Activated T-helper 1 cell treated with anti-CD3 and anti-CD28 coated beads, Interleukin-12 subunit alpha, Interleukin-12 subunit beta, Interleukin-2, Interleukin-4 antibody, amounts not matched to agents 30 ng/mL and 10 ng/mL and 1 ng/mL, durations not matched to agents 14 hours and 24 hours and 36 hours (primary cell): Measurements from ENCODE around the gene LRRN2. TPM values are rescaled to one million over a fixed set of nuclear protein-coding genes. Genes with fewer than 3 reads are reported as not detected.

Experiments
- DNase-seq: peaks from one replicate; pipeline ENCODE4 v3.0.0; 2021; ENCODE audit warnings: low spot score
- H3K27ac Mint-ChIP-seq: one replicate; pipeline ENCODE4 v1.8.0; 2021; ENCODE audit warnings: mild to moderate bottlenecking, mixed read lengths
- H3K27me3 Mint-ChIP-seq: one replicate; pipeline ENCODE4 v1.8.0; 2022; ENCODE audit warnings: mild to moderate bottlenecking, moderate library complexity, mixed read lengths; ENCODE audit not compliant: insufficient read depth
- H3K36me3 Mint-ChIP-seq: one replicate; pipeline ENCODE4 v1.8.0; 2021; ENCODE audit warnings: low read depth, mixed read lengths
- H3K4me1 Mint-ChIP-seq: one replicate; pipeline ENCODE4 v1.8.0; 2021; ENCODE audit warnings: low read depth, mixed read lengths
- H3K4me3 Mint-ChIP-seq: one replicate; pipeline ENCODE4 v1.8.0; 2021; ENCODE audit warnings: mild to moderate bottlenecking, moderate library complexity, mixed read lengths
- H3K9me3 Mint-ChIP-seq: one replicate; pipeline ENCODE4 v1.8.0; 2021; ENCODE audit warnings: mixed read lengths
- intact Hi-C: fragments of 100-400 bp; cut with micrococcal nuclease; formaldehyde crosslinking; loops from one replicate; pipeline ENCODE4 v1.15.1; 2024
- total RNA-seq: library from RNA; stranded (reverse); gene quantifications from 2 replicates; pipeline ENCODE4 v1.2.3, GENCODE V29; 2022

LRRN2 gene
- total RNA-seq, 1 donor from 2014 or later, result not detected

DNA sequence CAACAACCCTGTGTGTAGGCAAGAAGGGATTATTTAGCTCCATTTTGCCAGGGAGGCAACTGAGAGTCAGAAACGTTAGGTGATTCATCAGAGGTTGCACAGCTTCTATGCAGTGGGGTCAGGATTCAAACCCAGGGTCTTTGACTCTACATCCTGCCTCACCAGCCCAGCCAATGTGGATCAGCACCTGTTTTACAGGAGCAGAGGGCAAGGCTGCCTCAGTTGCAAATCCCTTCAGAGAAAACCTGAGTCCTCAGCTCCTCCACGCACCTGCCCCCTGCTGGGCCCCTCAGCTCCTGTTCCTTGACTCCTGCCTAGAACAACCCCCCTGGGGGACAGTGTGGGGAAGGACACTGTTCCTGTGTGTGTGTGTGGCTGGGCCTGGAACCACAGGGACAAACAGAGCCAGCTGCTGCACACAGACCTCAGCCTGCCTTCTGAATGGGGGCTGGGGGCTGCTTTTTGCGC is 61.6 kb downstream of the LRRN2 start:
- H3K27ac Mint-ChIP-seq, result no peak overlapping the region
- no peaks in the 10 kb centered on the region for H3K4me1 Mint-ChIP-seq
- H3K27me3 Mint-ChIP-seq, result no peaks in the 10 kb centered on the region
- H3K9me3 Mint-ChIP-seq, result no peaks in the 10 kb centered on the region
- no peak for DNase-seq
- intact Hi-C loops, result no loop called here
- H3K36me3 Mint-ChIP-seq, result no peaks in the 10 kb centered on the region
- H3K4me3 Mint-ChIP-seq, result no peak overlapping the region

DNA sequence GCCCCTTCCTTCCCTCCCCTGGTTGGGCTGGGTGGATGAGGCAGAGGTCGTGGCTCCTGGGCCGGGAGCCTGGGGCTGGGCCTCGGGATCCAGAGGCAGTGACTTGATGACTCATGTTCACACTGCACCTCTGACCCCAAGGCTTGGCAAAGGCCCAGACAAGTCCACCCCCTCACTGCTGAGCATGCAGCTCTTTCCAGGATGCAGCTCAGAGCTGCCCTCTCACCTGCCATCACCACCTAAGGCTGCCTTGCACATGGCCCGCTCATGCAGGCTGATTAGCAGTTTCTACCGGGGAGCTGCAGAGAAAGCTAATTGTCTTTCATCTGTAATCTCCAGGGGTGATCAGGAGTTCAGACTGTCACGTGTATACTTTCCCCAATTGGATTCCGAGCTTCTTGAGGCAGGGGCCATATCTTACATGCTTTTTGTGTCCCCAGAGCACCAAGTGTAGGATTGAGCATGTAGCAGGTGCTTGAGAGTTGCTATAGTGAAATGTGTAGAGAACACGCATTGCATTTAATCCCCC is 62.1 kb downstream of the LRRN2 start:
- Mint-ChIP-seq H3K27ac (no peak overlapping the region), H3K9me3 (no peaks in the 10 kb centered on the region), H3K4me3 (no peak overlapping the region), H3K27me3 (no peaks in the 10 kb centered on the region), H3K36me3 (no peaks in the 10 kb centered on the region), H3K4me1 (no peaks in the 10 kb centered on the region)
- no peak for DNase-seq
- intact Hi-C loops, result no loop called here

DNA sequence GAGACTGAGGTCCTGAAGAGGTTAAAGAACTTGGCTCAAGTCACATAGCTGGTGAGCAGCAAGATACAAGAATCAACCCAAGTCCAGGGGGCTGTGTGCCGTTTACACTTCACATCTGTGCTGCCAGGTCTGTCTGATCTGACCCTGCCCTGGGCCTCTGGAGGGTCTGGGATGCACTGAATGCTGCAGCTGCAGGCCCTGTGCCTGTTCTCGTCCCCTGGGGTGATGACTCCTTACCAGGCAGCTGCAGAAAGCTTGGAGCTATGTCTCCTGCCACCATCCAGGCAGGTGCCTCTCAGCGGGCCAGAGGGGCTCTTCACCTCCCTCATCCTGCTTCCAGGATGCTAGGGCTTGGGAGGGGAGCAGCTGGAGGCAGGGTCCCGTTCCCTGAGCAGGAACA is 63.5 kb downstream of the LRRN2 start:
- H3K4me3 Mint-ChIP-seq, result no peak overlapping the region
- DNase-seq, result no peak
- intact Hi-C loops, result no loop called here
- H3K36me3 Mint-ChIP-seq, result no peaks in the 10 kb centered on the region
- H3K4me1 Mint-ChIP-seq, result no peaks in the 10 kb centered on the region
- H3K27me3 Mint-ChIP-seq, result no peaks in the 10 kb centered on the region
- no peaks in the 10 kb centered on the region for H3K9me3 Mint-ChIP-seq
- H3K27ac Mint-ChIP-seq, result no peak overlapping the region

DNA sequence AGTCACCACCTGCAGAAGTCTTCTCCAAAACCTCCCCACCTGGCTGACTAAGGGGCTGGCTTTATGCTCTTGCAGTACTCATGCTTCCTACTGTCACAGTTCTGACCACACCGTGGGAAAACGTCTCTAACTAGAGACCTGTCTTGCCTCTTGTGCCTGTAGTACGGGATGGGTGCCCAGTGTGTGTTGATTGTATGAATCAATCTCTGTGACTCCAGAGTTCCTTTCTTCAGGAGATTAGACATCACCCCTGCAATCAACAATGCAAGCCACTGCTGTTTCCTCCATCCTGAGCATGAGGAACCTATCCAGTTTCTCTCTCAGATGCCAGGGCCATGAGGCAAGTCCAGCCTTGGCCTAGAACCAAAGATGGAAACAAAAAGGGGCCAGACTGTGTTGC is 64.1 kb downstream of the LRRN2 start:
- no peaks in the 10 kb centered on the region for H3K4me1 Mint-ChIP-seq
- intact Hi-C loops, result no loop called here
- no peak for DNase-seq
- H3K27me3 Mint-ChIP-seq, result peaks cover 2% of the 10 kb centered on the region
- no peak overlapping the region for H3K27ac Mint-ChIP-seq
- no peak overlapping the region for H3K4me3 Mint-ChIP-seq
- no peaks in the 10 kb centered on the region for H3K36me3 Mint-ChIP-seq
- H3K9me3 Mint-ChIP-seq, result no peaks in the 10 kb centered on the region

DNA sequence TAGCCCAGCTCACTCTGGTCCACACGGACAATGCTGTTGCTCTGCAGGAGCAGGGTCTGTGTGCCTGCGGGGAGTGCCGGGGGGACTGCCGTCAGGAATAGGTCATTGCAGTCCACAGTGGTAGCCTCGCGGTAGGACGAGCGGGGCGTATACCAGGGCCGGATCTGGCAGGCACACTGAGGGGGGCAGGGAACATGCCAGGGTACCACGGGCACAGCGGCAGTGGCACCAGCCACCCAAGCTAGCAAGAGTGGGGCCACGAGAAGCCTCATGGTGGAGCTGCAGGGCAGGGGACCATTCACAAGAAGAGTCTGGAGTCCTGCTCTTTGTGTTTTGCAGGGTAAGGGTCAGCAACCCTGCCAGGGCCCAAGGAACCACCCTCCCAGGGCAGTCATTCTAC is 65.8 kb downstream of the LRRN2 start:
- H3K27me3 Mint-ChIP-seq, result peaks cover 2% of the 10 kb centered on the region
- DNase-seq, result no peak
- no peaks in the 10 kb centered on the region for H3K9me3 Mint-ChIP-seq
- H3K4me1 Mint-ChIP-seq, result no peaks in the 10 kb centered on the region
- intact Hi-C loops, result no loop called here
- no peak overlapping the region for H3K4me3 Mint-ChIP-seq
- H3K36me3 Mint-ChIP-seq, result no peaks in the 10 kb centered on the region
- no peak overlapping the region for H3K27ac Mint-ChIP-seq

DNA sequence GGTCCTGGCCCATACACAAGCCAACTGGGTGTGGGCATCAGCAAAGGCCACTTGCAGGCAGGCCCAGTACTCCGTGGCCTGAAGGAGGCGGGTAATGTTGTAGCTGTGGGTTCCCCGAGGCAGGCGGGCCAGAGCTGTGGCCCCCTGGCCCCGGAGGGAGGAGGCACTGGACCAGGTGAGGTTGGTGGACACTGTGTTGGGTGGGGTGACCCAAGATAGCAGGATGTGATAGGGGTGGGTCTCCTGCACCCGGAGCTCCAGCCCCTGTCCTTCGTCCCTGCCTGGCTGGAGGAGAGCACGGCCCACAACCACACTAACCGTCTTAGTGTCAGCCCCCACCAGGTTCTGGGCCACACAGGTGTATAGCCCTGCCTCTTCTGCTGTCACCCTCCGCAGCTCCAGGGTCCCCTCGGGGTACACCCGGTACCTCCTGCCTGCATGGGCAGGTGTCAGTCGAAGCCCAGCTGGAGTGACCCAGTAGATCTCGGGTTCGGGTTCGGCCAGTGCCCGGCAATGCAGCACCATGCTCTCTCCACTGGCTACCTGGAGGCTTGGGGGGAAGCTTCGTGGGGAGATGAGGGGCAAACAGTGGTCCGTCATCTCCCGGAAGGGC is 67.3 kb downstream of the LRRN2 start:
- intact Hi-C loops, result no loop called here
- no peaks in the 10 kb centered on the region for H3K4me1 Mint-ChIP-seq
- no peaks in the 10 kb centered on the region for H3K9me3 Mint-ChIP-seq
- H3K27ac Mint-ChIP-seq, result no peak overlapping the region
- no peak overlapping the region for H3K4me3 Mint-ChIP-seq
- DNase-seq, result no peak
- no peaks in the 10 kb centered on the region for H3K36me3 Mint-ChIP-seq
- H3K27me3 Mint-ChIP-seq, result peaks cover 2% of the 10 kb centered on the region

DNA sequence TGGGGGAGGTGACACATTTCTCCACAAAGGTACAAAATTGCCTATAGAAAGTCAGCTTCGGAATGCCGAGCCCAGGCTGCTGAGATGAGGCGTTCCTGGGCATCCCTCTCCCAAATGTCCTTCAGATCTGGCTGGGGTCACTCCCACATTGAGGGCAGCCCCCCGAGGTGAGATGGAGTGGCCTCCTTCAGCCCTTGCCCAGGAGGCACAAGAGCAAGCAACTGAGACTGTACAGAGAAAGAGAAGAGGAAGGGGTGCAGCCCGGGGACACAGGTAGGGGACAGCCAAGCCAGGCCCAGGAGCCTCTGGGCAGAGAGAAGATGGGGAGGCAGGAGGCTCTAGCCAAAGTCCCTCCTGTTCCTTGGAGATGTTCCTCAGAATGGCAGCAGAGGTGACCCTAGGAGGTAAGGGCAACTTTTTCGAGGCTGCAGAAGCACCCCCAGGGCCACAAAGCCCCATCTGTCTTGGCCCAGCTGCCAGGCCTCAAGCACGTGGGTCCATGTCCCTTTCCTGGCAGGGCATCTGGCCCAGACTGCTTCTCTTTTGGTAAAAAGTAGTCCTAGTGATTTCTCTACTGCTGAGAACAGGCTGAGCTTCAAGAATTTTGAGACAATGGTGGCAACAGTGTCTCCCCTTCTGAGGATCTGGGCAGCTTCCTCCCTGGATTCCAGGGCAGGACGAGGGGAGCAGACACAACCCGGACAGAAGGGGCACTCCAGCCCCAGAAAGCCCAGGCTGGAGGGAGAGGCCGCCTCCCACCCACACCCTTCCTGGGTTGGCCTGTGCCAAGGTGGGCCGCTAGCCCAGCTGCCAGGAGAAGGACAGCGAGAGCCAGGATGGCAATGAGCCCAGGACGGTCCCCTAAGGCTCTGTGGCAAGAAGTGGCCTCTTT is 68.0 kb downstream of the LRRN2 start:
- H3K36me3 Mint-ChIP-seq, result no peaks in the 10 kb centered on the region
- H3K4me1 Mint-ChIP-seq, result no peaks in the 10 kb centered on the region
- DNase-seq, result no peak
- intact Hi-C loops, result no loop called here
- peaks cover 2% of the 10 kb centered on the region for H3K27me3 Mint-ChIP-seq
- no peak overlapping the region for H3K27ac Mint-ChIP-seq
- H3K9me3 Mint-ChIP-seq, result no peaks in the 10 kb centered on the region
- no peak overlapping the region for H3K4me3 Mint-ChIP-seq

DNA sequence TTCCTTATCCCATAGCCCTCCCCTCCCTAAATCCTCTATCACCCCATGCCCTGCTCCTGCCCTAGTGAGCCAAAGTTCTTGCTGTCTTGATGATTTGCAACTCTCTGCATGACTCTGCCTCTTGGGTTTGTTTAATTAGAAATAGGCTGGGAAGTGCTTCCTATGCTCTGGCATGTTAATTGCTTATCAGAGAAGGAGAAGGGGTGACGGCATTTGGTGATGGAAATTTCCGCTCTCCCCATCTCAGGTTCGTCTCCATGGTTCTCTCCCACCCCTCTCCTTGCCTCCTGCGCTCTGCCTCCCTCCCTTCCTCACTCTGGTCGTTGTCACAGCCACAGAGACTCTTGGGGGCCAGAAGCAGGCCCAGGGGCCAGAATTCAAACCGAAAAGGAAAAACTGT is 68.9 kb downstream of the LRRN2 start:
- Mint-ChIP-seq H3K4me3 (no peak overlapping the region), H3K36me3 (no peaks in the 10 kb centered on the region), H3K27me3 (peaks cover 2% of the 10 kb centered on the region), H3K27ac (no peak overlapping the region), H3K9me3 (no peaks in the 10 kb centered on the region), H3K4me1 (no peaks in the 10 kb centered on the region)
- no peak for DNase-seq
- intact Hi-C loops, result no loop called here

DNA sequence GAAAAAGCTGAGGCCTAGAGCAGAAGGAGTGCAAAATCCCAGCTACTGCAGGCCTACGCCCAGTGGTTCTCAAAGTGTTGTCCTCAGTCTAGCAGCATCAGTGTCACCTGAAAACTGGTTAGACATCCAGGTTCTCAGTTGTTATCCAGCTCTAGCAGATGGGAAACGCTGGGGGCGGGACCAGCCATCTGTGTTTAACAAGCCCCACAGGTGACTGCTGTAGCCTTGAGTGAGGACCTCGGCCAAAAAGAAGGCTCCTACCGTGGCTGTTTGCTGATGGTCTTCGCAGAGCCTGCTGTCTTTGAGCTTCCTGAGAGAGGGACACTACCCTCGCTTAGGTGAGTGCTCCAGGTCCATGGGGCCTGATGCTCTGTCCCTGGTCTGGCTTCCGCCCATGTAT is 69.7 kb downstream of the LRRN2 start:
- no peak overlapping the region for H3K4me3 Mint-ChIP-seq
- H3K4me1 Mint-ChIP-seq, result no peaks in the 10 kb centered on the region
- H3K27me3 Mint-ChIP-seq, result peaks cover 2% of the 10 kb centered on the region
- intact Hi-C loops, result no loop called here
- no peak overlapping the region for H3K27ac Mint-ChIP-seq
- no peaks in the 10 kb centered on the region for H3K36me3 Mint-ChIP-seq
- DNase-seq, result no peak
- no peaks in the 10 kb centered on the region for H3K9me3 Mint-ChIP-seq

DNA sequence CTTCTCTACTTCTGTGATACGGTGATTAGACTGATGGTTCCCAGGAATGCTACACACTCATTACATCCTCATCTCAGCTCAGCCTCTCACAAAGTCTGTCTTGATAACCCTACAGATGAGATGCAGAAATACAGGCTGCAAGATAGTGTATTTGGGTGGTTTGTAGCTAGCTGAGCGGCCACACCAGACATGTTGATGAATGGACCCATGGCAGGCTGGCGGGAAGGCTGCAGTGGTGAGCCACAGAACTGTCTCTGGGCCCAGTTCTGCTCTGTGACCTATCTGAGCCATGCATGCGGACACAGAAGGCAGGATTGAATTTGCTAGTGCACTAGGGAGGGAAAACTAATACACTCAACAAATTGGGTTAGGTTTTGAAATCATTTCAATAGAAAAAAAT is 71.9 kb downstream of the LRRN2 start:
- Mint-ChIP-seq H3K27ac (no peak overlapping the region), H3K4me1 (no peaks in the 10 kb centered on the region), H3K36me3 (no peaks in the 10 kb centered on the region), H3K27me3 (peaks cover 7% of the 10 kb centered on the region), H3K4me3 (no peak overlapping the region), H3K9me3 (no peaks in the 10 kb centered on the region)
- DNase-seq, result no peak
- intact Hi-C loops, result no loop called here

DNA sequence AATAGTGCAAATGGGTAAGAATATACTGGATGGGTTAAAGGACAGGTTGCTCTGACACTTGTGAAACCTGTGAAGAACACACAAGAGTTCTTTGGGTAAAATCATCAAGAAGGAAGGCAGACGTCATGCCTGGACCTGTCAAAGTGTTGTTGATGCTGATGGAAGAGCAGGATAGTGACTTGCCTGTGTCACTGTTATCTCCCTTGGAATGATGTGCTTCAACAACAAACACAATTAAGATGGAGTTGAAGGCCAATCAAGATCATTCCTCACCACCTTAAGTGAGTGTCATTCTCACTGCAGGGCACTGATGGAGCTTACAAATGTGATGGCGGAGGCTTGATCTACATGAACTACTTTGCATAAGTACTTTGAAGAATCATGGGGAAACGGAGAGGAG is 73.2 kb downstream of the LRRN2 start:
- Mint-ChIP-seq H3K27ac (no peak overlapping the region), H3K4me1 (no peaks in the 10 kb centered on the region), H3K27me3 (peaks cover 7% of the 10 kb centered on the region), H3K4me3 (no peak overlapping the region), H3K36me3 (no peaks in the 10 kb centered on the region), H3K9me3 (no peaks in the 10 kb centered on the region)
- intact Hi-C loops, result no loop called here
- no peak for DNase-seq

DNA sequence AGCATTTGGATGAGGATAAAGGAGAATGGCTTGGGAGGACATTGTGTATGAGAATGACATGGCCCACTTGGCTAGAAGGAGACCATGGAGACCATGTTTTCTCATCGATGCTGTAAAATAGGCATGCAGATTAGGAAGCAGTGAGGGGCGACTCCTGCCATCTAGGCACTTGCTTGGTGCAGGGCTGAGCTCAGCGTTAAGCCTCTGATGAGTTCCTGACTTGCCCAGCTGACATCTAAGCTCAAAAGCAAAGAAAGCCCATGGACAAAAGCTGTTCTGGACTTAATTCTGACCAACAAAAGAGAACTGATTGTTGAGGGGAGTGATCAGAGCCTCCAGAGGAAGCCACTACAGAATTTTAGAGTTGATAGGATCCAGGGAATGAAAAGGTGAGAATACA is 74.5 kb downstream of the LRRN2 start:
- H3K27ac Mint-ChIP-seq, result no peak overlapping the region
- no peak for DNase-seq
- peaks cover 5% of the 10 kb centered on the region for H3K27me3 Mint-ChIP-seq
- intact Hi-C loops, result no loop called here
- no peaks in the 10 kb centered on the region for H3K36me3 Mint-ChIP-seq
- H3K4me1 Mint-ChIP-seq, result no peaks in the 10 kb centered on the region
- no peaks in the 10 kb centered on the region for H3K9me3 Mint-ChIP-seq
- H3K4me3 Mint-ChIP-seq, result no peak overlapping the region

DNA sequence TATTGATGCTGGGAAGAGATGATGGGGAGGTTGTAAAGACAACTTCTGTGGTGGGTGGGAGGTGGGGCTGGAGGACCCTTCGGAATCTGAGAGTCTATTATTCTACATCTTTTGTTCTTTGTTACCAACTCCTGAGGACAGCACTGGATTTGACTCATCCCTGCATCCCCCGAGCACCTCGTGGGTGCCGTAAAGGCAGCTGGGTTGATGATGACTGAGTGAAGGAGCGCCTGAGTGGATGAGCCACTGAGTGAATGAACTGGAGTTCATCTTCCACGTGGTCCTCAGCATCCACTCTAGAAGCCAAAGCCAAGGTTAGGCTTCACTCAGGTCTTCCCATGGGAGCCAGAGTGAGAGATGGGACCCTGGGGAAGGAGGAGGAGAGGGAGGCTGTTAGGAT is 77.6 kb downstream of the LRRN2 start:
- Mint-ChIP-seq H3K27me3 (peaks cover 5% of the 10 kb centered on the region), H3K27ac (no peak overlapping the region), H3K36me3 (no peaks in the 10 kb centered on the region), H3K4me3 (no peak overlapping the region), H3K4me1 (no peaks in the 10 kb centered on the region), H3K9me3 (no peaks in the 10 kb centered on the region)
- intact Hi-C loops, result no loop called here
- DNase-seq, result no peak
